Astrocyte of the cerebellum (primary cell): Measurements from ENCODE around the gene ZNF853.
"Not testable (repeated sequence)": the region's sequence is repeated elsewhere in the genome, so short reads cannot be mapped to it uniquely, and the experiment has no call there.

ENCODE experiments used
- DNase-seq: peaks from one replicate; pipeline ENCODE4 v3.0.0-alpha.2; 2011; ENCODE audit warnings: low read depth
- H3K4me3 ChIP-seq: 2 replicates; pipeline ENCODE4 v1.5.1; 2011; ENCODE audit warnings: mild to moderate bottlenecking, low read depth, low read length, moderate library complexity
- CTCF ChIP-seq: IDR thresholded peaks from 2 replicates; pipeline ENCODE4 v1.5.1; 2012; ENCODE audit warnings: low read length, low read depth, moderate library complexity, mild to moderate bottlenecking; ENCODE audit errors: missing control alignments
- in situ Hi-C: cut with HindIII; loops from 2 replicates; pipeline ENCODE4 v1.10.0; 2017; ENCODE audit warnings: low sequenced_read_pairs

The ZNF853 gene

DNA sequence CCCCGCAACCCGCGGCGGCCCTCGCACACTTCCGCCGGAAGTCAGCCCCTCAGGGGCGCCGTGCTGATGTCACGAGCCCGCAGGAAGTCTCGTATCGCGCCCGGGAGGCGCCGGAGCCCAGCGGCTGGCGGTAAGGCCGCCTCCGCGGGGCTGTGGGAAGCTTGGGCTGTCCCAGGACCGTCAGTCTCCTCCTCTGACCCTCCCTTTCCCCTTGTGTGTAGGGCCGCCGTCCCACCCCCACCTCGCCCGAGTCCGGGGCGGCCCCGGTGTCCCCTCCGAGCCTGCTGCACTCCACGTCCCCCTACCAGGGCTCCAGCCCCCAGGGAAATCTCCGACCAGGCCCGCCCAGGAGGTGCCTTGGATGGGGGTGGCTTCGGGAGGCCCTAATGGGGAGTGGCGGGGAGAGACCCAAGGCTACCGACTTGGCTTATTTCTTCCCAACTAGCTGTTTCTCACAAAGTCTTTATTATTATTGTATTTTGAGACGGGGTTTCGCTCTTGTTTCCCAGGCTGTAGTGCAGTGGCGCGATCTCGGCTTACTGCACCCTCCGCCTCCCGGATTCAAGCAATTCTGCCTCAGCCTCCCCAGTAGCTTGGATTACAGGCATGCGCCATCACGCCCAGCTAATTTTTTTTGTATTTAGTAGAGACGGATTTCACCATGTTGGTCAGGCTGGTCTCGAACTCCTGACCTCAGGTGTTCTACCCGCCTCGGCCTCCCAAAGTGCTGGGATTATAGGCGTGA is 37.9 kb upstream of the ZNF853 start, which contains the start of gene ZDHHC4:
TSS of gene ZDHHC4 (plus strand) at position 86 of the 745 bp plus-strand sequence. CDS start 3,108 bp downstream, outside the sequence.
- peak within 1 kb of the TSS; percentile 79 for H3K4me3 ChIP-seq
- TF ChIP-seq CTCF, result no peak
- in situ Hi-C loops, result no loop called here
- DNase-seq, result peak; percentile 57

- TF ChIP-seq CTCF, result no peak
- in situ Hi-C loops, result no loop called here
- peak overlapping the region; percentile 79 for H3K4me3 ChIP-seq
- no peak for DNase-seq
Observed at GRCh38 chr7:6578114-6579084, 37.0 kb upstream of the ZNF853 start.

DNA sequence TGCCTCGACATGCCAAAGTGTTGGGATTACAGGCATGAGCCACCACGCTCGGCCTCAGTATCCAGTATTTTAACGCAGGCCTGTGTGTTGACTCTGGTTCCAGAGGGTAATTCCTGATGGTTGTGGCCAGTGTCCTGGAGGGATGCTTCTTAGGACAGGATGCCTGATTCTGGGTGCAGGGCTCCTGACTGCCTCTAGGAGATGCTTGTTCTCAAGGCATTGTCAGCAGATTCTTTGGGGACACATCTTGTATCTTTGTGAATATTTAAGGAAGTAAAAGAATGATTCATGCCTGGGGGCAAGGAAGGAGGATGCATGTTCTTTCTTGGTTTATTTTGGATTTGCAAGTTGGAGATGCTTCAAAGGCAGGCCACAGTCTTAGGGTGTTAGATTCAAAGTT is 36.0 kb upstream of the ZNF853 start:
- DNase-seq, result no peak
- no peak overlapping the region for H3K4me3 ChIP-seq
- in situ Hi-C loops, result no loop called here
- TF ChIP-seq CTCF, result peak; percentile 26

- in situ Hi-C loops, H3K4me3 ChIP-seq, DNase-seq: not testable (repeated sequence)
Observed at GRCh38 chr7:6585746-6586432, 29.5 kb upstream of the ZNF853 start.

DNA sequence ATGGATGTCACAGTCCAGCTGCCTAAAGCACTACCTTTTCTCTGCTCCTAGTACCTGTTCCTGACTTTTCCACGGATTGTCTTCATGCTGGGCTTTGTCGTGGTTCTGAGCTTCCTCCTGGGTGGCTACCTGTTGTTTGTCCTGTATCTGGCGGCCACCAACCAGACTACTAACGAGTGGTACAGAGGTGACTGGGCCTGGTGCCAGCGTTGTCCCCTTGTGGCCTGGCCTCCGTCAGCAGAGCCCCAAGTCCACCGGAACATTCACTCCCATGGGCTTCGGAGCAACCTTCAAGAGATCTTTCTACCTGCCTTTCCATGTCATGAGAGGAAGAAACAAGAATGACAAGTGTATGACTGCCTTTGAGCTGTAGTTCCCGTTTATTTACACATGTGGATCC is 26.8 kb upstream of the ZNF853 start:
- no peak overlapping the region for H3K4me3 ChIP-seq
- TF ChIP-seq CTCF, result no peak
- in situ Hi-C loops, result no loop called here
- DNase-seq, result no peak

DNA sequence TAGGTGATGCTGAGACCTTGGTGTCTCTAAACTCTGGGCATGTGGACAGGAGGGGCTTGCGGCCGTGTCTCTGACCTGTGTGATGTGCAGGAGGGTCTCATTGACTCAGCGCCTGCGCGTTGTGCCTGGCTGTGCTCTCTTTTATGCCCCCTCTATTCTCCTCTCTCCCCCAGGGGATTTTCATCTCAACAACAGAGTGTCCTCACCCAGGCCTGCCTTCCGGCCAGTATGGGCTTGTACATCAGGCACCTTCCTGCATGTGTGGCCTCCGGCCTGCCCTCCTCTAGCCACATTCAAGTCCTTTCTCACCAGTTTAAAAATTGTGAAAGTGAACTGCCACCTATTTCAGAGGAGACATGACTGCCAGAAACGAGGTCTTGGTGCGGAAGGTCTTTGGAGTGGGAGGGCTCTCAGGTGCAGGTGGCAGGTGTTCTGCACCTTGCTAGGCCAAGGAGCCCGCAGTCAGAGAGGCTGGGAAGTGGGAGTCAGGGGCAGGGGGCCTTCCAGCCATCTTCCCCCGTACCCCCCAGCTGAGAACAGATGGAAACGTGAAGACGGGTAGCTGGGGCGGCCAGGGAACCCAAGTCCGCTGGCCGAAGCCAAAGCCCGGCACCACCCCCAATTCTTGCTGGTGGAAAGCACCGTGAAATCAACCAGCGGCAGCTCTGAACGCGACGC is 26.1 kb upstream of the ZNF853 start:
- H3K4me3 ChIP-seq, result peak overlapping the region; percentile 83
- in situ Hi-C loops, result no loop called here
- TF ChIP-seq CTCF, result no peak
- no peak for DNase-seq
